GM18511 (cell line): ENCODE data around the gene FKBP1C.
"Not testable (repeated sequence)": the region's sequence is repeated elsewhere in the genome, so short reads cannot be mapped to it uniquely, and the experiment has no call there.

Source experiments
- ATAC-seq: cut with Tn5 transposase; IDR thresholded peaks from one replicate; pipeline ENCODE4 v1.9.1; 2021; ENCODE audit warnings: mild to moderate bottlenecking, moderate library complexity; ENCODE audit not compliant: unreplicated experiment

The FKBP1C gene

GRCh38 chr6:63211343-63211742, at the start of gene FKBP1C:
Gene FKBP1C (plus strand): TSS chr6:63211469.
- not testable (repeated sequence) for ATAC-seq

- not testable (repeated sequence) for ATAC-seq
Observed at GRCh38 chr6:63164047-63164803, 47.0 kb upstream of the FKBP1C start.

- no peak for ATAC-seq
Observed at GRCh38 chr6:63174173-63174572, 37.1 kb upstream of the FKBP1C start.

- ATAC-seq, result no peak
Observed at GRCh38 chr6:63176181-63176580, 35.1 kb upstream of the FKBP1C start.

DNA sequence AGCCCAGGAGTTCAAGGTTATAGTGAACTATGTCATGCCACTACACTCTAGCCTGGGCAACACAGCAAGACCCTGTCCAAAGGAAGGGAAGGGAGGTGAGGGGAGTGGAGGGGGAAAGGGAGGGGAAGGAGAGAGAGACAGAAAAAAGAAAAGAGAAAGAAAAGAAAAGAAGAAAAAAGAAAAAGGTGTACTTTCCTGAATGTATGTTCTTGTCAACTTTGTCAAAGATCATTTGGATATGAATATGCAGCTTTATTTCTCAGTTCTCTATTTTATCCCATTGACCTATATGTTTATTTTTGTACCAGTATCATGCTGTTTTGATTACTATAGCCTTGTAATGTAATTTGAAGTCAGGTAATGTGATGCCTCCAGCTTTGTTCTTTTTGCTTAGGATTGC, 30.9 kb upstream of the FKBP1C start:
- ATAC-seq, result no peak

- ATAC-seq, result no peak
Observed at GRCh38 chr6:63186970-63187369, 24.3 kb upstream of the FKBP1C start.

- ATAC-seq, result no peak
Observed at GRCh38 chr6:63188828-63189227, 22.4 kb upstream of the FKBP1C start.

GRCh38 chr6:63193324-63193723, 17.9 kb upstream of the FKBP1C start:
- no peak for ATAC-seq

DNA sequence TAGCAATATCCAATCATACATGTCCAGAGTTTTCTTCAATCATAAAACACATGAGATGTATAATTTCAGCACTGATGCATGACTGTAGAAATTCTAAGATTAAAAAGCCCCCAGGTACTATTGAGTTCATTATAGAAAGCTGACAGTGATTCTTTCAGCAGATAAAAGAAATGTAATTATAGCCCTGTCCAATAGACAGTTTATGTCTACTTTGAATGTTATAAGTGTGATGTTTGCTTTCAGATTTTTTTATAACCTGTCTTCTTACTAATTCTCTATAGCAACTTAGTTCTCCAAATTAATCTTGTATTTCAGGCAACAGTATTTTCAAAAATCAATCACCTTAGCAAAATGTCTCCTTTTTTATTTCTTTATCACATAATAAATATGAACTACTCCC, 13.5 kb upstream of the FKBP1C start:
- no peak for ATAC-seq

- ATAC-seq, result no peak
Observed at GRCh38 chr6:63213325-63213724, 2.1 kb downstream of the FKBP1C start.

- ATAC-seq, result no peak
Observed at GRCh38 chr6:63214816-63215215, 3.5 kb downstream of the FKBP1C start.

GRCh38 chr6:63224179-63224578, 12.9 kb downstream of the FKBP1C start:
- ATAC-seq, result no peak

GRCh38 chr6:63225987-63226386, 14.7 kb downstream of the FKBP1C start:
- ATAC-seq, result not testable (repeated sequence)

- not testable (repeated sequence) for ATAC-seq
Observed at GRCh38 chr6:63227928-63228894, 16.9 kb downstream of the FKBP1C start.

DNA sequence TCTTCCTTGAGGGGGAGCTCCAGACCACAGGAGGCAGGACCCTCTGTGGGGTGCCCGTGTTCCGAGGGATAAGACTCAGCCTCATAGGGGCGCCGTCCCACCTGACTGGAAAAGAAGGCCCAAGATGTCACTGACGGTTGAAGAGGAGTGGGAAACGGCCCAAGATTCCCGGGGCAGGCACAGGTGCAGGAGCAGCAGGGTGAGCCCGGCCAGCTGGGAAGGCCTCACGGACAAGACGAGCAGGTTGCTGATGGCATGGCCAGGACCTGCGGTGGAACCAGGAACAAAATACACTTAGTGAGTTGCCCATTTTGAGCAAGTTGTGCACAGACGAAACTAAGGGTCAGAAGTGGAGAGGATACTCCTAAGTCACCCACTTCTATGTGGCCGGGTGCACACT, 18.8 kb downstream of the FKBP1C start:
- ATAC-seq, result not testable (repeated sequence)

DNA sequence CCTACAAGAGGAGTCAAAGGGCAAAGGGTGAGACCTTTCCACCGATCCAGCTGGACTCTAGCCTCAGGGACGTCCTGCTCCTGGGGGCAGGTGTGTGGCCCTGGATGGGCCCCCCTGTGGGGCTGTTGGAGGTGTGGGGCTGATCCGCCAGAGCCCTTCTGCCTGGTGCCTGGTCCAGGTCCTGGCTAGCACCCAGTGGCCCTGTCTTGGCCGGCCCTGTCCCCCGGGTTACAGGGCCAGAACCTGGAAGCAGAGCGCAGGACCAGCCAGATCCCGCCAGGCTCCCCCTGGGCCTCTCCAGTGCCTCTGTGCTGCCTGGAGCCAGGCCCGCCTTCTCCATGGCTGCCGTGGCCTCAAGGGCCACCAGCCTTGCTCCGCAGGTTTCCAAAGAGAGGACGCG, 19.2 kb downstream of the FKBP1C start:
- not testable (repeated sequence) for ATAC-seq

DNA sequence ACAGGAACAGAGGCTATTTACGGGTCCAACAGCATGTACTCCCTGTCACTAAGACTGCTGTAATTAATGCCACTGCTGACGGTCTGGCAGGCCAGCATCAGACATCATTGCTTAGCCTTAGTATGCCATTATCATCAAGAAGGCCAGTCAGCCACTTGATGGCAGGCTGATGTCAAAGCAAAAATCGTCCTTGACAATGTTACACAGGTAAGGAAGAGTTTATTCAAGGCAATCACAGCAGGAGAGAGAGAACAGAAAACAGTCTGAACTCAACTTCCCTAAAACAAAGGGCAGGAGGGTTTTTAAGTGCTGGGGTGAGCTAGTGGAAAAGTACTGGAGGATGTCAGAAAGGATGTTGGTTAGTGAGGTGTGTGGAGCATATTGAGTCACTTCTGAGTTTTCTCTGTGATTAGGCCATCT, 25.1 kb downstream of the FKBP1C start:
- peak; percentile 72 for ATAC-seq

- no peak for ATAC-seq
Observed at GRCh38 chr6:63245420-63245819, 34.2 kb downstream of the FKBP1C start.

DNA sequence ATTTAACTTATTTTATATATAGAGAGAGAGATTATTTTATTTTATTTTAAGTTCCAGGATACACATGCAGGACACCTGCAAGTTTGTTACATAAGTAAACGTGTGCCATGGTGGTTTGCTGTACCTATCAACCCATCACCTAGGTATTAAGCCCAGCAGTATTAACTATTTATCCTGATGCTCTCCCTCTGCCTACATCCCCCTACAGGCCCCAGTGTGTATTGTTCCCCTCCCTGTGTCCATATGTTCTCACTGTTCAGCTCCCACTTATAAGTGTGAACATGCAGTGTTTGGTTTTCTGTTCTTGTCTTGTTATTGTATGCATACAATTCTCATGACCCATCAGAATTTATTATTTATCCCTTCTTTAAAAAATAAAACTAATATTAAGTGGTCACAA, 34.6 kb downstream of the FKBP1C start:
- peak; percentile 85 for ATAC-seq

- ATAC-seq, result no peak
Observed at GRCh38 chr6:63246581-63246980, 35.3 kb downstream of the FKBP1C start.

DNA sequence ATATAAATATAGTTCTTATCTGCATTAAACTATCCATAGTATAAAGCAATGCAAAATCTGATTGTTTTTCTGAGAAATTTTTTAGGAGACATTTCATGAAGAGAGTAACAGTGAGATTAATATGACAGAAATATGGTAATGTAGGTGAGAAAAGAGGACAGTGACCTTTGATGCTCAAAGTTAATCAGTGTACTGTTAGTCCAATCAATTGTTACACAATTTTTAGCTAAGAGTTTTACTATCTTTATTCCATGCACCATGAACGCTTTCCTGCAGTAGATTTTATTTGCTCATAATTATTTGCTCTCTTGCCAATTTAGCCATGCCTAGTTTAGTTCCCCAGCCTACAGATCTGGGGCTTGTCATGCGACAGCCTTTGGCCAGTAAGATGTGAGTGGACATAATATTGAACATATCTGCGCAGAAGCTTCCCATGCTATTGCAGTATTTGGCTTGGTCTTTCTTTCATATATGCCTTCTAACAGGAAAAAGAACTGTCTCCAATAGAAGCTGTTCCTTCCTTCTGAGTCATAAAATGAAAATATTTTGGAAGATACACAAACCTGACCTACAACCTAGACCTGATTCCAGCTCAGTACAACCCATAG, 38.7 kb downstream of the FKBP1C start:
- no peak for ATAC-seq
